ENCODE data around the gene STXBP5. TPM values are rescaled to one million over a fixed set of nuclear protein-coding genes. Genes with fewer than 3 reads are reported as not detected.

Gene STXBP5
- total RNA-seq, 2 experiments from 2014 or later = 21.0 to 22.5 TPM

DNA sequence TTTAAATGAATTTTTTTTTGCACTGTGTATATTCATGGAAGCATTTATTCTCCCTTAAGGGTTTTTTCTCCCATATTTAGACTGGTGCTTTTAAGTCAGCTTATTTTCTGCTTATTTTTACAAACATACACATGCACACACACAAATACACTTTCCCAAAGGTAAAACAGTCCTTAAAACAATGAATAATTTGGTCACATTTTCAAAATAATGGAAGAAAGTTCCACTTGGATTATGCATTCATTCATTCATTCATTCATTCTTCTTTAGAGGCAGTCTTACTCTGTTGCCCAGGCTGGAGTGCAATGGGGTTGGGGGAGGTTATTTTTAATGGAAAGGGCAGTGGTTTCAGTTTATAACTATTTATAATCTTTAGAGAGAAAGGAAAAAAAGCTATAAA lies 69.8 kb downstream of the STXBP5 start:
- Mint-ChIP-seq H3K4me1 (ENCODE audit: low read depth) (peaks cover 5% of the 10 kb centered on the region), H3K27ac (no peak overlapping the region), H3K9me3 (no peaks in the 10 kb centered on the region), H3K27me3 (no peaks in the 10 kb centered on the region), H3K36me3 (ENCODE audit: low read depth) (peaks cover 84% of the 10 kb centered on the region), H3K4me3 (no peak overlapping the region)
- Histone ChIP-seq H3K4me3 (ENCODE audit: low read length) (no peak overlapping the region), H3K9me3 (ENCODE audit: control insufficient read depth in 1 of 2, insufficient read depth in 1 of 2, low read length in 2 of 2) (no peaks in the 10 kb centered on the region), H3K4me1 (ENCODE audit: insufficient read depth, low read length) (no peaks in the 10 kb centered on the region), H3K27ac (ENCODE audit: low read depth in 1 of 2, low read length in 2 of 2) (no peak overlapping the region), H3K36me3 (ENCODE audit: insufficient read depth, low read length) (peaks cover 21% of the 10 kb centered on the region), H3K27me3 (ENCODE audit: control insufficient read depth in 1 of 2, insufficient read depth in 2 of 2, low read length in 2 of 2) (no peaks in the 10 kb centered on the region)
- intact Hi-C loops (cut with DNase I, micrococcal nuclease) = no loop called here
- CTCF ChIA-PET = interaction anchor here (1.0 kb wide), 2 partner anchors 9 to 11 kb away, joined by 3 read pairs; no protein-coding TSS in a partner anchor
- TF ChIP-seq, protein P1, sequence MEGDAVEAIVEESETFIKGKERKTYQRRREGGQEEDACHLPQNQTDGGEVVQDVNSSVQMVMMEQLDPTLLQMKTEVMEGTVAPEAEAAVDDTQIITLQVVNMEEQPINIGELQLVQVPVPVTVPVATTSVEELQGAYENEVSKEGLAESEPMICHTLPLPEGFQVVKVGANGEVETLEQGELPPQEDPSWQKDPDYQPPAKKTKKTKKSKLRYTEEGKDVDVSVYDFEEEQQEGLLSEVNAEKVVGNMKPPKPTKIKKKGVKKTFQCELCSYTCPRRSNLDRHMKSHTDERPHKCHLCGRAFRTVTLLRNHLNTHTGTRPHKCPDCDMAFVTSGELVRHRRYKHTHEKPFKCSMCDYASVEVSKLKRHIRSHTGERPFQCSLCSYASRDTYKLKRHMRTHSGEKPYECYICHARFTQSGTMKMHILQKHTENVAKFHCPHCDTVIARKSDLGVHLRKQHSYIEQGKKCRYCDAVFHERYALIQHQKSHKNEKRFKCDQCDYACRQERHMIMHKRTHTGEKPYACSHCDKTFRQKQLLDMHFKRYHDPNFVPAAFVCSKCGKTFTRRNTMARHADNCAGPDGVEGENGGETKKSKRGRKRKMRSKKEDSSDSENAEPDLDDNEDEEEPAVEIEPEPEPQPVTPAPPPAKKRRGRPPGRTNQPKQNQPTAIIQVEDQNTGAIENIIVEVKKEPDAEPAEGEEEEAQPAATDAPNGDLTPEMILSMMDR (IDR thresholded peaks at IDR 0.05) = no peak
- POLR2A ChIA-PET = interaction anchor here (1.1 kb wide), 1 partner anchor 29 kb away, joined by 3 read pairs; no protein-coding TSS in a partner anchor
- DNase-seq = no peak
- ATAC-seq (ENCODE audit: poor library complexity) = no peak

DNA sequence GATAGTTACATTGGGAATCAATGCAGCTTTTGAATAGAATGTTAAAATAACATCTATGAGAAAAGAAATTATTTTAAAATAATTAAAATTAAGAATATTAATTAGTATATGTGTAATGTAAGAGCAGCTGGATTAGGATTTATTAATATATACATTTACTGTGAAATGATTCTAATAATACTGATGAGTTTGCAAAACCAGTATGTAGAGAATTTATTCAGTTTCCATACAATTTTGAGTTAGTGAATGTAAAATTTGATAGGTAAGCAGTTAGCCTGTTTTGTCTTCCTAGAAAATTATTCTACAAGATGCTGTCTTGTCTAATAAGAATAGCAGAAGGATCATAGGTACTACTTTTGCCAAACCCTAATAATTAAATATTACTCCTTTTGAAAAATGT lies 70.6 kb downstream of the STXBP5 start:
- POLR2A ChIA-PET = no interaction called here
- intact Hi-C loops (cut with DNase I, micrococcal nuclease) = no loop called here
- H3K4me1 Mint-ChIP-seq (ENCODE audit: low read depth) = peaks cover 13% of the 10 kb centered on the region
- CTCF ChIA-PET = no interaction called here
- Histone ChIP-seq H3K36me3 (ENCODE audit: insufficient read depth, low read length) (peaks cover 21% of the 10 kb centered on the region), H3K9me3 (ENCODE audit: control insufficient read depth in 1 of 2, insufficient read depth in 1 of 2, low read length in 2 of 2) (no peaks in the 10 kb centered on the region), H3K27me3 (ENCODE audit: control insufficient read depth in 1 of 2, insufficient read depth in 2 of 2, low read length in 2 of 2) (no peaks in the 10 kb centered on the region), H3K4me1 (ENCODE audit: insufficient read depth, low read length) (no peaks in the 10 kb centered on the region), H3K27ac (ENCODE audit: low read depth in 1 of 2, low read length in 2 of 2) (no peak overlapping the region), H3K4me3 (ENCODE audit: low read length) (no peak overlapping the region)
- no peak overlapping the region for H3K4me3 Mint-ChIP-seq
- TF ChIP-seq, protein P1 (IDR thresholded peaks at IDR 0.05) = no peak
- H3K9me3 Mint-ChIP-seq = no peaks in the 10 kb centered on the region
- no peaks in the 10 kb centered on the region for H3K27me3 Mint-ChIP-seq
- H3K36me3 Mint-ChIP-seq (ENCODE audit: low read depth) = peaks cover 84% of the 10 kb centered on the region
- DNase-seq = no peak
- no peak for ATAC-seq (ENCODE audit: poor library complexity)
- no peak overlapping the region for H3K27ac Mint-ChIP-seq

DNA sequence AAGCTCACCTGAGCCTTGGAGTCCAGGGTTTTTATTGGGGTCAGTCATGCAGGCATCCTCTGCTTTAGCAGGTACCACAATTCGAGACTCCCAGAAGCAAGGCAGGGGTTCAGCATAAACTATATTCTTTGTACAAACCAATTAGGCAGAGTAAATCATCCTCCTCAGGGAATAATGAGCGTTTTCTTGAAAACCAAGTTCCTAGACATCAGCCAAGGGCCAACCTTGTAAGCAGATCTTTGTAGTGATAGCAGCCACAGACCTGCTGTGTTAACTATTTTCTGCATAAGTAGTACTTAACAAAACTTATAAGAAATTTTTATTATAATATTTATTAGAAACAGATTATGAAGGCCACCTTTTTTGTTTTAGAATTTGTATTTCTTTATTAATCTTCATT lies 74.7 kb downstream of the STXBP5 start:
- H3K9me3 ChIP-seq (ENCODE audit: control insufficient read depth in 1 of 2, insufficient read depth in 1 of 2, low read length in 2 of 2) = no peaks in the 10 kb centered on the region
- TF ChIP-seq, protein P1 (IDR thresholded peaks at IDR 0.05) = no peak
- no peak overlapping the region for H3K4me3 Mint-ChIP-seq
- H3K36me3 ChIP-seq (ENCODE audit: insufficient read depth, low read length) = peaks cover 17% of the 10 kb centered on the region
- ATAC-seq (ENCODE audit: poor library complexity) (no peak), DNase-seq (no peak)
- peaks cover 25% of the 10 kb centered on the region for H3K4me1 Mint-ChIP-seq (ENCODE audit: low read depth)
- no peaks in the 10 kb centered on the region for H3K27me3 ChIP-seq (ENCODE audit: control insufficient read depth in 1 of 2, insufficient read depth in 2 of 2, low read length in 2 of 2)
- intact Hi-C loops (cut with DNase I, micrococcal nuclease) = no loop called here
- H3K27ac Mint-ChIP-seq = no peak overlapping the region
- H3K27ac ChIP-seq (ENCODE audit: low read depth in 1 of 2, low read length in 2 of 2) = no peak overlapping the region
- H3K9me3 Mint-ChIP-seq = no peaks in the 10 kb centered on the region
- no peak overlapping the region for H3K4me3 ChIP-seq (ENCODE audit: low read length)
- H3K36me3 Mint-ChIP-seq (ENCODE audit: low read depth) = peaks cover 59% of the 10 kb centered on the region
- H3K4me1 ChIP-seq (ENCODE audit: insufficient read depth, low read length) = no peaks in the 10 kb centered on the region
- CTCF ChIA-PET = no interaction called here
- POLR2A ChIA-PET = no interaction called here
- no peaks in the 10 kb centered on the region for H3K27me3 Mint-ChIP-seq
